Inferior parietal cortex (tissue), 1 donor: ENCODE results near the gene FAM204A.
A peak's percentile ranks its signal among the peaks of the same experiment; 100 is the strongest.

Experiments
- DNase-seq: peaks from one replicate; pipeline ENCODE4 v3.0.0-alpha.2; 2016; ENCODE audit errors: extremely low spot score

Gene FAM204A

GRCh38 chr10:118341791-118342637, at the start of gene FAM204A:
Gene FAM204A, minus strand, starts transcription at chr10:118342324. Its CDS starts 5,909 bp downstream, at chr10:118336415.
- peak; percentile 95 for DNase-seq

- no peak for DNase-seq
Observed at GRCh38 chr10:118383699-118384098, 41.6 kb upstream of the FAM204A start.

DNA sequence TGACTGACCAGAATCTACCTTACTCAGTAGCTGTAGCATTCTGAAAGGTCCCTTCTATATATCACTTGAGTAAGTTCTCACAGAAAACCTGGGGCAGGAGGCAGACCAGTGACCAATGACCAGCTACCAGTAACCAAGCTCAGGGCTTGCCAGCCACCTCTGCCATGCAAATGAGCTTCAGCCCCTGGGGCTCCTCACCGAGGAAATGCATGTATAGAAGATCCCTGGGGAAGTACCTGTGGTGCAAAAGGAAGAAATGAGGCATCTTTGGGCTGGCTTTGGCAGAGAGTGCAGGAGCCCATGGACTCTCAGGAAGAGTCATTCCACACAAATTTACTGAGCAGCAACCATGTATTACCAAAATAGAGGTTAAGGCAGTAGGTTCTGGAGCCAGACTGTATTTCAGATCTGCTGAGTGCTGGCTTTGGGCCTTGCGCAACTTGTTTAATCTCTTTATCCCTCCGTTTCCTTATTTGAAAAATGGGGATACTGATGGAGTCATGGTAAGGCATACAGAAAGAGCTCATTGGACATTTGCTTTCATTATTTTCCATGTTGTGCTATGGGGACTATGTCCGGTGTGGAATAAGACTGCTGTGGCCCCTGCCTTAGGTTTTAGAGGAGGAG, 41.1 kb upstream of the FAM204A start:
- DNase-seq: no peak

- DNase-seq: no peak
Observed at GRCh38 chr10:118374404-118374803, 32.3 kb upstream of the FAM204A start.

- no peak for DNase-seq
Observed at GRCh38 chr10:118373786-118374185, 31.7 kb upstream of the FAM204A start.

GRCh38 chr10:118370499-118370898, 28.4 kb upstream of the FAM204A start:
- no peak for DNase-seq

DNA sequence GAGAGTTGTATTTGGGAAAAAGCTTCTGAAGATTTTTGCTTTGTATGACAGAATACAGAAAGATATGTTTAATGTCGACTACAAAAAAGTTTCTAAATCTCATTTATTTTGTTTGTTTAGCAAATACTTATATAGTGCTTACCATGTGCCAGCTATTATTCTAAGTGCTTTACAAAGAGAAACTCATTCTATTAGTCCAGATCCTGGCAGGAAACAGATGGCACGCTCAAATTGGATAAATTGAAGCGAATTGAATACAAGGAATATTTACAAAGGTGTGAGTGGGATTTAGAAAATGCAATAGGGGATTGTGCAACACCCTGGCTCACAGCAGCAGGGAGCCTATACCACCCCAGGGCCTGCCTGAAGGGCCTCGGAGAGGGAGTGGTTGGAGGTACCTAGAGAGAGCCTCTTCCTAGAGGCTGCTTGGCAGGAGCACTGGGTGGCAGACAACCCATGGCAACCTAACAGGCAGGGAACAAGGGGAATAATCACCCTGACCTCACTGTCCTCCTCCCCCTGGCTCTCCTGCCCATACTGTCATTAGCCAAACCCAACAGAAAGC, 27.6 kb upstream of the FAM204A start:
- no peak for DNase-seq

DNA sequence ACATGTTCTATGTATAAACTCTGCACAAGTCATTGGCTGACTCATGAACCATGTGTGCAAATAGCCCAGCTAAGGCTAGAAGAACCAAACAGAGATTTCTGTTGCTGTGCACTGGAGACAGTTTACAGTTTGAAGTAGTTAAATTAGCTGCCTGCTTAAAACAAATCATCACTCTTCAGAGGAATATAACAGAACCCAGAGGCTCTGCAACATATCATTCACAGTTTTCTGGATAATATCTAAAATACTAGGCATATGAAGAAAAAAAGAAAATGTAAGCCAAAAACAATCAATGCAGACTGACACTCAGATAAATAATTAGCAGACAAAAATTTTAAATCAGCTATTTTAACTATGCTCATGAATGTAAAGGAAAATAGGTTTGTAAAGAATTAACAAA, 23.6 kb upstream of the FAM204A start:
- no peak for DNase-seq

DNA sequence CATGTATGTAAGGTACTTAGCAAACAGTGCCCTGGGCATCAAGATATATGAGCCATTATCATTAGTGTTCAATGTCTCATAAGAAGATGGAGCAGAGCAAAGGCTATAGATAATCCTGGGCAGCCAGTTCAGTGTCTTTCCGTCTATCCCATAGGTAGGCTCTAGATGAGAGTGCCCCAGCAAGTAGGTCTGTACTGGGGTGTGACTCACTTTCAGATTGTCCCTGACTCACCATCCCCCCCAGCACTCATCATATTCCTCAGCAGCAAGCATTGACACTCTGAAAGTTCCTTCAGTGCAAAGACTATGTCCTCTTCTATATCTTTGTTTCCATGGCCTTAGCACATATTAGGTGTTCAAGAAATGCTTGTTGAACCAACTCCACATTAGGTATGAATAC, 20.0 kb upstream of the FAM204A start:
- no peak for DNase-seq

GRCh38 chr10:118358327-118358726, 16.2 kb upstream of the FAM204A start:
- no peak for DNase-seq

DNA sequence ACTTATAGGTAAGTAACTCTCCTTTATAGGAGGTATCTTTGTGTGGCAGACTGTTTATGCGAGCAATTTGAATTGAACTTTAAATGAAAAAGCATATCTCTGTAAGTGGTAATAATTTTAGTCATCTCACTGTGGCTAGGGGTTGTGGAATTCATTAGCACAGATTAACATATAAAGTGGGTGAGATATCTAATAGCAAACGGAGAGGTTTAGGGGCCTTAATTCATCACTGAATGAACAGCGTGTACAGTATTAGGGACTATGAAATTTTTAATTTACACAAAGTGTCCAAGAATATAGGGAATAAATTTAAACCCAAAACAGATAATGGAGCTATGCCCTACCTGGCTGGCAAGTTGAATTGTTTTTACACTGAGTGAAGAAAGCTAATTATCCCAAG, 15.7 kb upstream of the FAM204A start:
- DNase-seq: no peak

GRCh38 chr10:118356628-118357027, 14.5 kb upstream of the FAM204A start:
- DNase-seq: no peak

- no peak for DNase-seq
Observed at GRCh38 chr10:118355234-118355633, 13.1 kb upstream of the FAM204A start.

- no peak for DNase-seq
Observed at GRCh38 chr10:118349235-118349634, 7.1 kb upstream of the FAM204A start.

DNA sequence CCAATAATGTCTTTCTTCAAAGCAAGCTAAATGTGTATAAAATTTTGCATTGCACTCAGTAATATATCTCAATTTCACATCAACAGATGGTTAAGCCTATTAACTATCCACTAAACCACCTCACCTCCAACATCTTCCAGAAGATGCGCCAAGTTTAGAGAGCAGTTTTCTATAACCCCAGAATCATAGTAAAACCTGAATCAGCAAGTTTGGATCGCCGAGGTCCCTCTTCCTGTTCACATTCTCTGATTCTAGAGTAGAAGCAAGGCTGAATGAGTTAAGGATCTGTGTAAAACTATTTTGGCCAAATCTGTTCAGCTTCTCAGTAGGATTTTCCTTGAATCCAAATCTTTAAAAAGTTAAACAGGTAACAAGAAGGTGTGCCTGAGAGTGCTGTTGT, 1.4 kb upstream of the FAM204A start:
- no peak for DNase-seq

DNA sequence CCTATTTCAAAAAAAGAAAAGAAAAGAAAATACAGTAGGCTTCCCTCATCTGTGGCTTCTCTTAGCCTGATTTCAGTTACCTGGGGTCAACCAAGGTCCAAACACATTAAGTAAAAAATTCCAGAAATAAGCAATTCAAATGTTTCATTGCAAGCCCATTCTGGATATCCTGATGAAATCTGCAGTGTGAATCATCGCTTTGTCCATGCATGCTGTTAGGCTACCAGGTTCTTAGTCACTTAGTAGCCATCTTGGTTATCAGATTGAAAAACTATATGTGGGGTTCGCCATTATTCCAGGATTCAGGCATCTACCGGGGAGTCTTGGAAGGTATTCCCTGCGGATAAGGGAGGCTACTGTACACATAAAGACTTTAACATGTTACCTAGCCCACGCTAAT, 991 bp upstream of the FAM204A start:
- DNase-seq: no peak

DNA sequence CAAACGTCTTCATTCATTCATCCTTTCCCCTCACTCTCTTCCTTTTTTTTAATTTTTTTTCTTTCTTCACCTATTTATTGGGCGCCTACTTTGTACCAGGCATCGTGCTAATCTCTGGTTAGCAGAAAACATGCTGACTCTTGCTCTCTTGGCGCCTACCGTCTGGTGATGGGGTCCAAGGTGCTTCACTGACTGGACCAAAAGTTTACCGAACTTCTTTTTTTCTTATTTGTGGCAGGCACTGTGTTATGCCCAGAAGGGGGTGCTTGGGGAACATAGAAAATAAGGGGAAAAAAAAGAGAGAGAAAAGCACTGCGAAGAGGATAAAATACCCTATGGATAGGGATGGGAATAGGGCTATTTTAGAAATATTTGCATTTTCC, 505 bp upstream of the FAM204A start:
- DNase-seq: no peak

- DNase-seq: no peak
Observed at GRCh38 chr10:118340486-118340885, 1.6 kb downstream of the FAM204A start.

- no peak for DNase-seq
Observed at GRCh38 chr10:118339111-118339510, 3.0 kb downstream of the FAM204A start.

- DNase-seq: no peak
Observed at GRCh38 chr10:118337356-118337755, 4.8 kb downstream of the FAM204A start.

DNA sequence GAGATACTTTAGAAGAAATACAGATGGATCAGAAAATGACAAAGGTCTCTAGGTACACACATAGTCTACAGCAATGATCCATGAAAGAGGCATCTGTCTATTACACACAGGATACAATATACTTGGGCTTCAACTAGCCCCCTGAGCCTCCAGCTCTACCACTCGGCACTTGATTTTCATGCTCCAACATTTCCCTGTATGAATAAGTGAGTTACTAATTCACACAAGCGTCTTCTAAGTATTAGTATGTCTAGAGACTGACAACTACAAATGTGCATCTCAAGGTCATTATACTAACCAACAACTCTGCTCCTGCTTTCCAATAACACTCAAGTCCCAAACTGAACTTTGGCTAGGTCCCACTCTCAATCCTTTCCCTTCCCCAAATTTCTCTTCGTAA, 8.3 kb downstream of the FAM204A start:
- DNase-seq: no peak

DNA sequence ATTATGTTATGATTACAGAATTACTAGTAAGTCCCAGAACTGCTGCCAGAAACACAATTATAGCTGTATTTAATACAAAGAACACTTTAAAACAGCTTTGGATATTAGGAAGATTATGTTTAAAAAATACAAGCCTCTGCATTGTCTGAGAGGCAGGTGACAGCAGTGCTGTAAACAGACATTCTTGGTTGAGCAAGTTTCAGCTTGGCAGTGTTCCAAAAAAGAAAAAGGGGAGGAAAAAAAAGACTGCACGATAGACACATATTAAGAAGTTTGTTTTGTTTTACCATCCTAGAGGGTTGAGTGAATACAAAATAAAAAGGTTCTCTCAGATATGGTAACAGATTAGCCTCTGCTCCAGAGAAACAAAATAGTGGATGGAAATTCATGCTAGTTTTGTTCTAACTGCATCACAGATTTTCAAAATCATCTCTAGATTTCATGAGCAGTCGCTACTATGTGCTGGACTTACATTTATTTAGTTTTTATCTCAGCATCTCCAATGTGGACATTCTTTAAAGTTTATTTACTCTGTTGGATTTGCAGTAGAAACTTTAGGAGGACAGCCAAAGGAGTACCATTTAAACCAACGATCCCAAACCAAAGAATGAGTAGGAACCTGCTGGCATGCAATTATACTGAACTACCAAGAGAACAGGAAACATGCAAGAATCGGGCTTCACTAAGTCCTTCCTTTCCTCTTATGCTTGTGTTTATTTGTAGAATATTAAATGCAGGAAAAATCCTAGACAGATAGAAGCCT, 9.0 kb downstream of the FAM204A start:
- no peak for DNase-seq
